ENCODE data around the gene KCNC3. TPM values are rescaled to one million over a fixed set of nuclear protein-coding genes. Genes with fewer than 3 reads are reported as not detected.

The KCNC3 gene
- total and polyA plus RNA-seq, 10 of the 15 experiments (the other 5 are each of a cell fraction or from before 2014, with no cell fraction given) = 0.08 to 3.8 (median 0.44) TPM; not detected in 2

- SMC1A ChIA-PET (ENCODE audit: uncharacterized antibody, unreplicated experiment) = no interaction called here
- BruUV-seq (replicated peaks) = no TSS peak
- H3K27me3 ChIP-seq (replicated peaks in 1 of 2; ENCODE audit: control insufficient read depth in 2 of 2, insufficient read depth in 2 of 2, low read length in 1 of 2) = no peaks in the 10 kb centered on the region
- no peaks in the 10 kb centered on the region for H3K4me1 ChIP-seq (ENCODE audit: control insufficient read depth, insufficient read depth, low read length)
- intact Hi-C loops (cut with micrococcal nuclease; ENCODE audit: unreplicated experiment) (no loop called here), in situ Hi-C loops (cut with MboI) (no loop called here)
- FAIRE-seq (no peak), DNase-seq (ENCODE audit: low read depth, low spot score) (no peak), ATAC-seq (no peak)
- no peak overlapping the region for H3K4me3 ChIP-seq
- no peaks in the 10 kb centered on the region for H3K36me3 ChIP-seq (ENCODE audit: control insufficient read depth in 2 of 2, insufficient read depth in 2 of 2, low read length in 1 of 2)
- H3K79me2 ChIP-seq (ENCODE audit: control insufficient read depth, insufficient read depth, low read length) = no peaks in the 10 kb centered on the region
- RAD21 ChIA-PET (ENCODE audit: unreplicated experiment) = no interaction called here
- no peak overlapping the region for H3K27ac ChIP-seq (ENCODE audit: control insufficient read depth, insufficient read depth)
- POLR2A ChIA-PET = no interaction called here
- no peak overlapping the region for H3K4me2 ChIP-seq (ENCODE audit: control insufficient read depth, insufficient read depth)
- no peak overlapping the region for H2AFZ ChIP-seq (ENCODE audit: control insufficient read depth, low read depth, low read length)
- peaks cover 4% of the 10 kb centered on the region; the same call in 2 of the 3 replicates for H3K9me3 ChIP-seq (replicated peaks; ENCODE audit: control insufficient read depth, insufficient read depth, low read length)
- 18% methylated on average over 6 of the region's 6 CpGs for WGBS (ENCODE audit: insufficient coverage, insufficient replicate concordance, low lambda C conversion rate, missing lambda C conversion rate)
- CTCF ChIA-PET = no interaction called here
- H4K20me1 ChIP-seq (ENCODE audit: control insufficient read depth, insufficient read depth) = no peaks in the 10 kb centered on the region
- no peak overlapping the region for H3K9ac ChIP-seq (ENCODE audit: control insufficient read depth, insufficient read depth, low read length)
- TF ChIP-seq KLF5 (IDR thresholded peaks at IDR 0.05; ENCODE audit: partially characterized antibody) (no peak), E2F4 (IDR thresholded peaks at IDR 0.05; ENCODE audit: low read depth, low read length) (no peak), FOXM1 (IDR thresholded peaks at IDR 0.05; ENCODE audit: low read depth, low read length) (no peak), CHD1 (IDR thresholded peaks at IDR 0.05; ENCODE audit: low read depth, low read length) (no peak), NR2C1 (IDR thresholded peaks at IDR 0.05) (no peak), IRF4 (IDR thresholded peaks at IDR 0.05; ENCODE audit: low read depth, low read length) (no peak), ETV6 (conservative IDR thresholded peaks at IDR 0.05 in 1 of 2, IDR thresholded peaks at IDR 0.05 in 1 of 2; ENCODE audit: borderline replicate concordance in 1 of 2, low read depth in 1 of 2) (no peak), TARDBP (IDR thresholded peaks at IDR 0.05; ENCODE audit: borderline replicate concordance) (no peak), EGR1 (IDR thresholded peaks at IDR 0.05; ENCODE audit: borderline replicate concordance in 1 of 2, low read depth in 2 of 2, low read length in 2 of 2) (no peak), ZBTB33 (IDR thresholded peaks at IDR 0.05) (no peak), ESRRA (IDR thresholded peaks at IDR 0.05; ENCODE audit: low read length) (no peak), USF1 (IDR thresholded peaks at IDR 0.05; ENCODE audit: borderline replicate concordance, extremely low read length, insufficient read depth, low read depth, low read length) (no peak), CHD4 (IDR thresholded peaks at IDR 0.05) (no peak), SUPT20H (IDR thresholded peaks at IDR 0.05; ENCODE audit: borderline replicate concordance, control insufficient read depth, low read depth, low read length) (no peak), ASH2L (IDR thresholded peaks at IDR 0.05; ENCODE audit: borderline replicate concordance, low read depth) (no peak), BACH1 (IDR thresholded peaks at IDR 0.05; ENCODE audit: borderline replicate concordance) (no peak), SUZ12 (IDR thresholded peaks at IDR 0.05; ENCODE audit: unreplicated experiment) (no peak), CREM (IDR thresholded peaks at IDR 0.05; ENCODE audit: low read depth) (no peak), RUNX3 (IDR thresholded peaks at IDR 0.05; ENCODE audit: low read length) (no peak)
Measured at GRCh38 chr19:50290011-50290410, 39.2 kb downstream of the KCNC3 start.
